ENCODE results near the gene SPTBN2.

Gene SPTBN2

DNA sequence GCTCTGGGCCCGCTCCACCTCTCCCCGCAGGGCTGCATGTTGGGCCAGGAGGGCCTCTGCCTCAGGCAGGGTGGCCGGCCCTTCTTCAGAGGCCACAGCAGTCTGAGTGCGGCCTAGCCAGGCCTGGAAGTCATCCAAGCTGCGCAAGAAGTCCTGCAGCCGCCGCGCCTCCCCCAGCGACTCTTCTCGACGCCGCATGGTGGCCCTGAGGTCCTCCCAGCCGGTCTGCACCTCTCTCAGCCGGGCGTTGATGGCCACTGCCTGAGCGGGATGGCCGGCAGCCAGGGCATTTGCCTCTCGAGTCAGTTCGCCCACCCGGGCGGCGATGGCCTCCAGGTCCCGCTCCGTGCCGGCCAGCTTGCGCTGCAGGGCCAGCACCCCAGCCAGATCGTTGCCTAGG, 28.3 kb downstream of the SPTBN2 start:
- DNase-seq, result no peak

DNA sequence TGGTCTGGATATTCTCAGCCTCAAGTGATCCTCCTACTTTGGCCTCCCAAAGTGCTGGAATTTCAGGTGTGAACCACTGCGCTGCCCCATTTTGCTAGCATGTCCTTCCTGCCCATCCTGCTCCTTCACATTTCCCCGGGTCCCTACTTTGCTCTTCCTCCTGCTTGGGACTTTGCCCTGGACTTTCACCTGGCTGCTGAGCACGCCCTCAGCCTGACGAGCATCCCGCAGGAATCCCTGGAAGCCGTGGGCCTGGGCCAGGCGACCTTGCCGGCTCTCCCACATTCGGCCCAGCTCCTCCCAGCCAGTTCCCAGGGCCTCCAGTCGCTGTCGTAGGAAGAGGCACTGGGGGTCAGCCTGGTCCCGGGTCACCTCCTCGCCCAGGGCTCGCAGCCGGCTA, 28.7 kb downstream of the SPTBN2 start:
- no peak for DNase-seq

DNA sequence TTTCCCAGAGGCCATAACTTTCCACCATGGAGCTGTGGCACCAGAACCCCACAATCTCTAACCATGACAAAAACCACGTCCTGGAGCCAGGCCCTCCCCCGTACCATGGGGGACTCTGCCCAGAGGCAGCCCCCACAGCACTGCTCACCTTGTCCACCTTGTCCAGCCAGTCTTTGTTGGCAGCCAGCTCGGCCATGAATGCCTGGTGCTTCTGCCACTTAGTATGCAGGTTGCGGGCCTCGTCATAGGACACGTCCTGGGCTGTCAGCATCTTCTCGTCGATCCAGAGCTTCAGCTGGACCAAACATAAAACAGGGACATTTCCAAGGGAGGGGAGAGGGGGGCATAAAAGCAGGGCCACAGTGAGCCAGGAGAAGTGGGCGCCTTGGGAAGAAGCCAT, 30.5 kb downstream of the SPTBN2 start:
- no peak for DNase-seq

DNA sequence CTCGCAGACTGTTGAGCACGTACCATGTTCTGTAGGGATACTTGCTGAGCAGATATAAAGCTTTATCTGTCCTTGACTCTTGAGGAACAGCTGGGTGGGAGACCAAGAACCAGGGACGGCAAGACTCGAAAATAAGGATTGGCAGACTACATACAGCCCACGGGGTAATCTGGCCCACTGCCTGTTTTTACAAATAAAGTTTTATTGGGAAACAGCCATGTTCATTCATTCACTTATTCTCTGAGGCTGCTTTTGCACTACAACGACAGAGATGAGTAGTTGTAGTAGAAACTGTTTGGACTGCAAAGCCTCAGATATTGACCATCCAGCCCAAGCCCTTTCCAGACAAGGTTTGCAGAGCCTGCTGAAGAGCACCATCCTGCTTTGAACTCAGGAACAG, 31.0 kb downstream of the SPTBN2 start:
- no peak for DNase-seq

DNA sequence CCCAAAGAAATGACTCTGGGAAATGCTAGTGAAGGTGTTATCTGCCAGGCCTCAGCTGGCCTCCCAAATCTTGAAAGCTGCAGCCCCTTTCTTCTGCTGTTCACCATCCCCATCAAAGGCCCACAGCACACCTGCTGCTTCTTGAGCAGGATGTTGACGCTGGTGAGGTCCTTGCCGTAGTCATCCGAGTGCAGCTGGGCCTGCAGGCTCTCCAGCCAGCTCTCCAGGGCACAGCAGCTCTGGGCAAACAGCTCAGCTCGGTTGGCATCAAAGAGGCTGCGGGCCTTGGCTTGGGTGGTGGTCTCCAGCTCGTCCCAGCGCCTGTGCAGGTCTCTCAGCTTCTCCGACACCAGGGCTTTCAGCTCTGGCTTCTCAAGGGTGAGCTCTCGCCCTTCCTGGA, 32.9 kb downstream of the SPTBN2 start:
- DNase-seq, result no peak

DNA sequence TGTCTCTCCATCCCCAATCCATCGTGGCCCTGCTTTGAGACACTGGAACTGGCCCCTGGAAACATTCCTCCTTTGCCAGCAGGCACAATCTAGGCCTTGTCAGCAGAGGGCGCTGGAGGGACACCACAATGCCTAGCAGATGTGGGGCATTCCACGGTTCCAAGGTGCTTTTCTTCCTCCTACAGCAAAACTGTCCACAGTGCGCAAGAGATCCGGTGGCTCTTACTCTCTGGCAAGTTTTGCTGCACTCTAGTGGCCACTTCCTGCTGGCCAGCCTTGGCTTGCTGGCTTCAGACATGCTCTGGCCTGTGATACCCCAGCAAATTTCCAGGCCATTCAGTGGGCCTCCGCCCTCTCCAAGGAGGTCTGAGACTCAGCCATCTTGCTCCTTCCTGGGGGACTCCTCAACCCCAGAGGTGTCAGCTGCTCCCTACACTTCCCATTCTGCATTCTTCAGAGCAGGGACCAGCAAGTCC, 34.2 kb downstream of the SPTBN2 start:
- DNase-seq, result peak; percentile 84

DNA sequence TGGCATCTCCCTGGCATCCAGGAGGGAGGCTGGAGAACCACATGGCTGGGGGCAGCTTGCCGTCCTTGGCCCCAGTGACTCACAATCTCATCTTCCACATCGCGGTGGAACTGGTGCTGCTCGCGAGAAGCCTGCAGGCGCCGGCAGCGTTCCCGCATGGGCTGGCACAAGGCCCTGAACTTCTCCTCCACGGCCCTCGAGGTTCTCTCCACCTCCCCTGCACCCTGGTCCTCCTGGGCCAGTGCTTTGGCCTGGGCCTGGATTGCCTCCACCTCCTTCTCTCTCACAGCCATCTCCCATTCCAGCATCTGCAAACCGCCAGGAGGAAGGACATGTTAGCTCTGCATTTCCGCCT, 35.0 kb downstream of the SPTBN2 start:
- DNase-seq, result no peak

DNA sequence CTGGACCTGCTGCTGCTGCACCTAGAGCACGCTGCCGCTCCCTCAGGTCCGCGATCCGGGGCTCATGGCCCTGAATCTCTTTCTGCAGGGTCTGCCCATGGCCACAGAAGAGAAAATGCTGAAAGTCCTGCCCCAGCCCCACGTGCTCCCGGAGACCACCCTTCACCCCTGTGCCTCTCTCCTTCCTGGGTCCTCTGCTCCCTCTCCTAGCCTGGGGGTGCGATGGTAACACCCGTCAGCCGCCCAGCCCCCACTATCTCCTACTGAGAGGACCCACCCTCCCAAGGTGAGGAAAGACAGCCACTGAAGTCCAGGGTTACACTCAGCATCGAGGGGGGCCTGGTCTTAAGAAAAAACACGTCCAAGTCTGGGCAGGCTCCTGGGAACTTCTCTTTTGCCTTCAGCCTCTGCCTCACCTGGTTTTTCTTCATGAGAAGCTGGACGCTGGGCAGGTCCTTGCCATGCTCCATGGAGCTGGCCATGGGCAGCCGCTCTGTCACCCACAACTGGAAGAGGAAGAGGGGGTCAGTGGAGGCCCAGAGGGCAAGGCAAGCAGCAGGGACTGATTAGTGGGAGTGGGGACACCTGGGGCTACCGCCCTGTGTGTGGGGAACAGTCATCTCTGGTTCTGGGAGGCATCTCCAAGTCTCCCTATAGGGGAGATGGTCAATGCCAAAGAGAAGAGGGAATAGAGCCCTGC, 35.5 kb downstream of the SPTBN2 start:
- DNase-seq, result no peak

DNA sequence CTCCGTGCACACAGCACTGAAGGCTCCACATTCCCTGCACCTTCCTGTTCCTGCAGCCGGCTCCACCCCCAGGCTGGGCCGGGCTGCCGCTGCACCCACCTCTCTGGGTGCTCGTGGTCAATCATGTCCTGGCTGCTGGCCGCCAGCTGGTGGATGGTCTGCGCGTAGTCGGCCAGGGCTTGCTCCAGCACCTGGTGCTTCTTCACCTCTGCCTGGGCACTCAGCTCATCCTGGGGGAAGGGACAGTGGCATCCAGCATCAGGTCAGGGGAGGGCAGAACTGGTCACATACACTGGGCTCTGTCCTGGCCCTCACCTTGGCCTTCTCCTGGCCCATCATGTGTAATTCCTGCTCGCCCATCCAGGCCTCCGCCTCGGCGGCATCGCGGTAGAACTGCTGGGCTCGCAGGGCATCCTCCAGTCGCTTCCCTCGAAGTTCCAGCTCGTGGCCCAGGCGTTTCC, 36.1 kb downstream of the SPTBN2 start:
- no peak for DNase-seq

DNA sequence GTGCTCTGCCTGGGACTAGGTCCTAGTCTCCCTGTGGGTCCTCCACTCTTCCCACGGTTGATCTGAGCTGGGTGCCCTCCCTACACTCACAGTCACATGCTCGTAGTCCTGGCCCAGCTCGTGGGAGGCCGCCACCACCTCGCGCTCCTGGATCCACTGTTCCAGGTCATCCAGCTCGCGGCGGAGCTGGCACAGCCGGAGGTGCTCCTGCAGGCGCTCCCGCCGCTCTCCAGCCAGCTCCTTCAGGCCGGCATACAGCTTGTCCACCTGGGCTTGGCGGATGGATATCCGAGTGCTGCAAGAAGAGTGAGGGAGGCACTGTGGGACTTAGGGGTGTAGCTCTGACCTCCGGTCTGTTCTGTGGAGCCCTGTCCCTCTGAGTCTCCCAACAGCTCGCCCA, 36.6 kb downstream of the SPTBN2 start:
- DNase-seq, result no peak

DNA sequence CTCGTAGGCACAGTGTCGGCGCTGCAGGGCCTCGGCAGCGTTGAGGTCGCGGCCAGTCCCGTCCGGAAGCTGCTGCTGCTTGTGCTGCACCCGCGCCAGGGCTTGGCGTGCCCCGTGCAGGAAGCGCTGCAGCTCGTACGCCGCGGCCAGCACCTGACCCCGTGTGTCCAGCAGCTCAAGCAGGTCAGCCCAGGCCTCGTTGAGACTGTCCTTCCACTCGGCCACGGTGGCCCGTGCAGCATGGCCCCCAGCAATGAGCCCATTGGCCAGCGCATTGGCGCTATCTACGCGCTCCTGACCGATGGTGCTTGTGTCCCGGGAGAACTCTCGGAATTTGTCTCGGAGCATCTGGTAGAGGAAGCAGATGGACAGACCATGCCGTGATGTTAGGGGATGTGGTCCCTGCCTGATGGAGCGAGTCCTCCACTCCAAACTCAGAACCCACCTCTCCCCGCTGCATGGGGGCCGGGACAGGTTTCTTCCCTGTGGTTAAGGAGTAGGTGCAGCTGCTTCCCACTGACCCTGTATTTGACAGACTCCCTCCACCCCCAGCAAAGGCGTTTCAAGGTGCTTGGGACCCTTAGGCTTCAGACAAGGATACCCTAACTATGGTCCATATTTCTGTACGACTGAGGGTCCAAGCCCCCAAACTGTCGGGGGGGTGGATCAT, 37.6 kb downstream of the SPTBN2 start:
- DNase-seq, result no peak

DNA sequence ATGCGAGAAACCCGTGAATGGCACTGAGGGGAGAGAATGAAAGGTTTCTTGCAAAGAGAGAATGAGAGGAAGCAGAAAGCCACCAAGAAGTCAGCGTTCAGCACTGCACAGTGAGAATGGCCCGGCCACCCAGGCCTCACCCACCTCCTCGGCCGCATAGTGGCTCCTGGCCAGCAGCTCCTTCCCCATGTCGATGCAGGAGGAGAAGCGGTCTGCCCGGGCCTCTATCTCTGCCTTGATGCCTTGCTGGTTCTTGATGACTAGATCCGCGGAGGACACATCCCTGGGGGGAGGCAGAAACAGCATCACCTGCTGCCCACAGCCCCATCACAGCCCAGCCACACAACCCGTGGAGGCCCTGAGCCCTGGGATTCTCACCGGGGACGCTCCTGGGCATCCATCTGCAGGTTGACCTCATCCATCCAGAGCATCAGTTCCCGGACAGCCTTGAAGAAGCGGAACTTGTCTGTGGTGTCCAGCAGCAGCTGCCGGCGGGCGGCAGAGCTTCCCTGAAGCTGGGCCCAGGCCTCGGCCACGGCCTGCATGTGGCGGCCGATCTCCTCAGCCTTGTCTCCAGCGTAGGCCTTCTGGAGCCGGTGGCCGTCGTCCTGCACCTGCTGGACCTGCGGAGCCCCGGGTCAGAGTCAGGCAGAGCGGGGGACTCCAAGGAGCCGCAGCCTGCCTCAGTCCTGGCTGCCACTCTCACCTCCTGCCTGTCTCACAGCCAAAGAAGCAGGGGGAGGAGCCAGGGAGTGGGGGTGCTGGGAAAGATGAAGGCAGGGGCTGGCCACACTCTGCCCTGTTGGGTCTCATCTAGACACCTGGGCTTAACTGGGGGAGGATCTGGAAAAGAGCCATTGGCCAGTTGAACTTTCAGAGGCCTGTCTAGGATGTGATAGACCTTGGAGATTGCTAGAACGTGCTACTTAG, 39.1 kb downstream of the SPTBN2 start:
- no peak for DNase-seq

DNA sequence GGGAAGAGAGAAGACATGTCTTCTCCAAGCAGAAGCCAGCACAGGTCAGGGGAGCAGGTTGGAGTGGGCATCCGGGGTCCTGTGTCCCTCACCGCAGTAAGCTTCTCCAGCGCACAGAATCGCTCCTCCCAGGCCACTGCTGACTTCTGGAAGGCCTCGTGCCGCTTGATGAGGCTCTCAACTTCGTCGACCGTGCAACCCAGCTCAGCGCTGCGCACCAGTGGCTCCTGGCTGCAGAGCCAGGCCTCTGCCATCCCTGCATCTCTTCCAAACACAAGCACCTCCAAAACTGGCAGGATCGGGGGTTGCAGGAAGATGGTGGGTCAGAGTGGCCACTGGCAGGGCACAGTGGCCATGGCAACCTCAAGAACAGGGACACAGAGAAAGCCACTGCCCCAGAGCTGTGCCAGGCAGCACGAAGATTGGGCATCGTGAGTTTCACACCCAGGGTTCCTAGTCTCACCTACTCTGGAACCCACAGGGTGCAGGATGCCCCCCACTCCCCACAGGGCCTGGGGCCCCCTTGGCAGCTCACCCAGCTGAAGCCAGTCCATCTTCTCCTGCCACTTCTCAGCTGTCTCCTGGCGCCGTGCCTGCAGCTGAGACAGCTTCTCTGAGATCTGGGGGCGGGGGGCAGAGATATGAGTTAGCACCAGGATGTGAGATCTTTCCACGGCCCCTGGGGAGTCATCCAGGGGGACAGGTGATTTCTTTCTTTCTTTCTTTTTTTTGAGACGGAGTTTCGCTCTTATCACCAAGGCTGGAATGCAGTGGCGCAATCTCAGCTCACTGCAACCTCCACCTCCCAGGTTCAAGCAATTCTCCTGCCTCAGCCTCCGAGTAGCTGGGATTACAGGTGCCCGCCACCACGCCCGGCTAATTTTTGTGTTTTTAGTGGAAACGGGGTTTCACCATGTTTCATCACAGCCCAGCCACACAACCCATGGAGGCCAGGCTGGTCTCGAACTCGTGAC, 40.2 kb downstream of the SPTBN2 start:
- DNase-seq, result no peak

DNA sequence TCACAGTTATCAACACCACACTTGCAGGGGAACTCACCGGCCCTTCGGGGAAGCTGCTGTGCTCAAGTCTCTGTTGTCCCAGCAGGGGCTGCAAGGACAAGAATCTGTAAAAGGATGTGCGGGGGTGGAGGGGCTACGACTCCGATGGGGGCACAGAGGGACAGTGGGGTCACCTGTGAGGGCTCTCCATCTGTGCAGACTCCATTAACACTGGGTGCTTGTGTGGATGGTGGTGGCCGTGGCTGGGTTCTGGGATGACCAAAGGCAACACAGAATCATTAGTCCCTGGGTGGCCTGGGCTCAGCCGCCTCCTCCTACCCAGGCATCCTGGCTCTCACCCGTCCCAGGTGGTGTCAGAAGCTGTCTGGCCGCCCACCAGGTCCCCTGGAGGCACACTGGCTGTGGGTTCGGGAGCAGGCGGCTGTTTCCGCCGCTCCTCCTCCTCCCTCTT, 41.2 kb downstream of the SPTBN2 start:
- no peak for DNase-seq

DNA sequence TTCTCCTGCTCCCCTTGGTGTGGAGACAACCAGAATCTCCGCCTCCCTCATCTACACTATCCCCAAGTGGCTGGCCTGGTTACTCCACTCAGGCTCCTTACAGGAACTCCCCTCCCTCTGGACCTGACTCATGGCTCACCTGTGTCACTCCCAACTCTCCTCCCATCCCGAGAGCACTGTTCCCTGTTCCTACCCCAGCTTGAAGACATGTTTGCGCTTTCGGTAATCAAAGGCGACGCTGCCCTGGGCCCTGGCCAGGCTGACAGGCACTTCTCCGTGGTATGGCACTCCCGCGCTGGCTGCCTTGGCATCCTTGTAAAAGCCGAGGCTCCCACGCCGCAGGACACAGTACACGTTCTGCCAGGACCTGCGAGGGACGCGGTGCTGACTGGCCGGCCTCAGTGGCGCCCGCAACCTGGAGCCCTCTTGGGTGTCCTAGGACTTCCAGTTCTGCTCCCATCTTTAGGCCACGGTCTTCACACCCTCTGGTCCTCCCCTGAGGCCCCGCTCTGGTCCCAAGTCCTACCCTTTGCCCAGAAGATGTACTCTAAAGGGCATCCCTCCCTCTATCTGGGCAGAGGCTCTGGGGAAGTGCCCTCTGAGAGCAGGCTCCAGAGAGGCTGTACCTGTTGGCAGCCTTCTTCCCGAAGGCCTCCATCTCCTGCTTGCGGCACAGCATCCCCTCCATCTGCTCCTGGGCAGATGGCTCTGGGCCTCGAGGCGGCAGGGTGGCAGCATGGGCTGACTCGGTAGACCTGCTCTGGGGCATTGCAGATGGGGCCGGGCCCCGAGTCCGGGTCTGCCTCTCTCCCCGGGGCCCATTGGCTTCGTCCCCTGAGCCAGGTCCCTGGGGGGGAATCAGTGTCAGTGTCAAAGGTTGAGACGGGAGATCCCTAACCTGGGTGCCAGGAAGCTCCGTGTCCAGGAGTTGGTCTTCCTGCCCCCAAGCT, 41.9 kb downstream of the SPTBN2 start:
- no peak for DNase-seq

DNA sequence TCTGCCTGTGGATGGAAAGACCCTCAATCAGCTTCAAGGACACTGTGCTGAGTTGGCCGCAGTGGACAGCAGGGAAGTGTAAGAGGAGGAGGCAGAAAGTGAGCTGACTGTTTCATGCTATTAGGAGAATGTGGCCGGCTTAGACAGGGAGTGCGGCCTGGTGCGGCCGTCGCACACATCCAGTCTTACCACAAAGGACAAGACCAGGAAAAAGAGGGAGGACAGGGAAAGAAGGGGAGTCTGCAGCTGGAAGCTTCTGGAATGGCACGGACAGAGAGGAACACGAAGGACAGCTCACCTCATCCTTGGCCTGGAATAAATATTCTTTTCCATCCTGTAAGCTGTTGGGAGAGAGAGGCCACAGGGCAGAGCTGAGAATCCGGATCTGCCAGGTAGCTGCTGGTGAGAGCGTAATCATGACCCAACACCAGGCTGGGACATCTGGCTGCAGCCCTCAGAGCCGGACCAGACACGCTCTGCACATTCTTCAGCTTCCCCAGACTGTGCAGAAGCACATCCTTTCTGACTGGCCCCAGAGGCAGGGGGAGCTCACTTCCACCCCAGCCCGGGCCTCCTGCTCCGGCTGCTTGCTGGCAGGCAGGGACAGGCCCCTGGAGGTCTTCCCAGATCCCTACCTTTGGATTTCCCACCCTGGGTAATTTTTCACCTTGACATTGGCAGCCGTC, 42.8 kb downstream of the SPTBN2 start:
- no peak for DNase-seq

DNA sequence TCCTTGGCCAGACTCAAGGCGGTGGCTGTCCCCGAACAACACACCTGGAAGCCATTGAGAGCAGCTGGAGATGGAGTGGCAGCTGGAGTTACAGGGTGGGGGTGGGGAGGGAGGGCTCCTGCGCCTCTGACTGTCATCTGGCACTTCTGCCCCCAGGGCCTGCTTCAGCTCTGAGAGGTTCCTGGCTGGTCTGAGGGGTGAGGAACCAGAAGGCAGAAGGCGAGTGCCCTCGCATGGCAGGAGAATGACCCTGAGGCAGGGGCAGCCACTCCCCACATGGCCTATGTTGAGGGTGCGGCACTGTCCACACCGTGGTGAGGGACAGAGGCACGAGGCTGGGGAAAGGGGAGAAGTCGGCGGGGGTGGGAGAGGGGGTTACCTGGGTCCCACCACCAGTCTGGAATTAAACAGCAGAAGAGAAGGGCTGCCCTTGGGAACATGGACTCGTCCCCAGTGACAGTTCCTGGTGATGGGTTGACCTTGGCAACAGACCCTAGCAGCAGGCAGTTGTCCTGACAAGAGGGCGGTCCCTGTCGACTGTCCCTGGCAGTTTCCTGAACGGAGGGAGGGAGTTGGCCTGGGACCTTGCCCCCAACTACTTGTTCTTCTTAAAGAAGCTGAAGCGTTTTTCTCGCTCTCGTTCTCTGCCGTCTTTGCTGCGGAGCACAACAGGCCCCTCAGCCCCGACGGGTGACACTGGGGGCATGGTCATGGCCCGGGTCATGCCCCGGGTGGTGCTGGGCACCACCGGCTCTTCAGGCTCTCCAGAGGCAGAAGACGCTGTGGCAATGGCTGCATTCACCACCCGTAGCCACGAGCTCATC, 43.5 kb downstream of the SPTBN2 start:
- DNase-seq, result no peak

DNA sequence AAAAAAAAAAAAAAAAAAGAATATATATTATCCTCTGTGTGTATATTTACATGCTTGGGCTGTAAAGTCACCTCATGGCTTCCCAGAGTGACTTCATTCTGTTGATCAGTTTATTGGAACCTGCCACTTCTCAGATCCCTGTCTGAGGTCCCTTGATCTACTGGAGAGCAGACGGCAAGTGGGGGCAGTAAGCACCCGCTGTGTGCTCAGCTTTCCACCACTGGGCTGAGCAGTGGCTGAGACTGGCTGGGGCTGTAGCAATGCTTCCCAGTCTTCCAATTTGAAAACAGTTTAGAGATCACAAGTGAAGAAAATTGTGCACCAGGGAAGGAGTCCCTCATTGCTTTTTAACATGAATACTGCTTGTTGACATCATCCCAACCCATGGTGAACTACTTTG, 44.4 kb downstream of the SPTBN2 start:
- DNase-seq, result no peak

DNA sequence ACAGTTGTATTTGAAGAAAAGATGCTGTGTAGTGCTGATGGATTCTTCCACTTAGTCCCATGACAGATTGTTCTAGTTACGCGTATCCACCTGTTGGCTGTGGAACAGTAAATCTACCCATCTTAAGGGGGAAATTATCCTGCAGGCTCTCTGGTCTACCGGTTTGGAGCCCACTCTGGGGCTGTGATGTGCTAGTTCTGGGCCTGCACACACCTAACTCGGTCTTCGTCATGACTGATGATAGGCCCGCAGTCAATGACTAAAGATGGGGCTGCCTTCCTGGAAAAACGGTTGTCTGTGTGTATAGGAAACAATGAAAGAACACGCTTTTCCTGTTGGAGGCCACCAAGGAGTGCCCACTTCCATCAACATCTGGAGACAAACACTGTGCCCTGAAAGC, 45.1 kb downstream of the SPTBN2 start:
- DNase-seq, result no peak

Data from KG1 (cell line).